ENCODE data around the gene LEO1.

LEO1 gene

GRCh38 chr15:51971375-51972133 is at the start of gene LEO1:
Gene LEO1, minus strand, starts transcription at chr15:51971778. Its CDS starts 33 bp downstream, at chr15:51971745.
- DNase-seq, result peak; percentile 90

GRCh38 chr15:52021128-52021671 is 49.6 kb upstream of the LEO1 start:
- peak; percentile 79 for DNase-seq

DNA sequence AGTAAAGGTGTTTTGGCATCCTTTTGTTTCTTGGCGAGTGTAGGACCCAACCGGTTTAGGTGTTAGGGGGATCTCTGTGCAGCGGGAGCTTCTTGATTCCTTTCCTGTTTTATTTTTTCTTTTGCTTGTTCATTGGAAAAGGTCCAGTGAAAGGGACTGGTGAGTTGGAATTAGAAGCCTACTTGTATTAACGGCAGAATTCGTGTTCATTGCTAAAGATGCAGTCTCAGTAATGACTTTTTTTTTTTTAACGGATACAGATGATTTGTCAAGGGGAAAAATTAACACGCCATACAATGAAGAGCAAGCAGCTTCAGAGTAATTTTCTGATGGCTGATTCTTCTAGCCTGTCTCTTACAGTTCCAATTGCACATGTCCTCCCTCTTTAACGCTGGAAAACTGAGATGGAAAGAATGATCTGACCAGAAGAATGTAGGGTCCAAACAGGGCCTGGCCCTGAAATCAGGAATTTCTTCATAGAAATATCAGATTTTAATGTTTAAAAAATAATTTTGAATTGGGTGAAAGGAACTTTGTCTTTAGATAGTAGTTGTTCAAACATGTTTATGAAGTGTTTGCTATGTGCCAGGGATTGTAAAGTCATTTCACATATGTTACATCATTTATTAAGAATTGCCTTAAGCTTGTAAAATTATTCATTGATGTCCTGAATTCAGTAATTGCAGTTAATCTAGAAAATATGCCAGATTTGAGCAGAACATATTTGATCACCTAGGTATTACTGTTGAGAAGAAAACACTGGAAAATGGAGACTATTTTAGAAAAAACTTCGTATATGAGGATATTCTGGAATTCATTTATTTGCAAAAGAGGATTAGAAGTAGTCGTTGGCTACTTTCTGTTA is 48.9 kb upstream of the LEO1 start:
- DNase-seq, result peak; percentile 5

GRCh38 chr15:52019394-52020220 is 48.0 kb upstream of the LEO1 start:
- DNase-seq, result peak; percentile 58

DNA sequence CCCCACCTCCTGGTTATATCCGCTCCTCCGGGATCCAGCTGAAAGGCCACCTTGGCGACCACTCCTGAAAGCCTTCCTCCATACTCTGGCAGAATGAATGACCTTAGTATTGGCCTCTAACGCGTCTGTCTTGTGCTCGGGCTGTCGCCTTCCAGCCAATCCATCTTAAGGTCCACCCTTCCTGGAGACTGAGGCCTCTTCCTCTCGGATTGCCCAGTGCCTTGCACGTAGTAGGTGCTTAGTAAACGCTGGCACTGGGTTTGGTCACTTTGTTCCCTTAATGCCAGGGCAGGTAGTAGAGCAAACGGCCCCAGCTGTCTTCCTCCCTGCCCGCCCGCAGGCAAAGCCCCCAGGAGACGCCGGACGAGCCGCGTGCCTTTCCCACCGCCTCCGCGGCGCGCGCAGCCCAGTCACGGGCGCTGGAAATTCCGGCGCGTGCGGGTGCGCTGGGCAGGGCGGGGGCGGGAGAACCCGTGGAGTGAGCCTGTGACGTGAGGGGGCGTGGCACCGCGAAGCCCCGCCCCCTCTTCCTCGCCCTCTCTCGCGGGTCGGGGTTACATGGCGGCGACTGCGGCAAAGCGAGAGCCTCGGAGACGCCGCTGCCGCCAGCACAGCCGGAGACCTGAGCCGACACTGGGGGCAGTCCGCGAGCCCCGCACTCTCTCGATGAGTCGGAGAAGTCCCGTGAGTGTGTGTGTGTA is 47.3 kb upstream of the LEO1 start, which contains the start of gene MAPK6:
TSS of gene MAPK6 (plus strand) at position 527 of the 701 bp plus-strand sequence. CDS start 27,242 bp downstream, outside the sequence.
- DNase-seq, result peak; percentile 95

DNA sequence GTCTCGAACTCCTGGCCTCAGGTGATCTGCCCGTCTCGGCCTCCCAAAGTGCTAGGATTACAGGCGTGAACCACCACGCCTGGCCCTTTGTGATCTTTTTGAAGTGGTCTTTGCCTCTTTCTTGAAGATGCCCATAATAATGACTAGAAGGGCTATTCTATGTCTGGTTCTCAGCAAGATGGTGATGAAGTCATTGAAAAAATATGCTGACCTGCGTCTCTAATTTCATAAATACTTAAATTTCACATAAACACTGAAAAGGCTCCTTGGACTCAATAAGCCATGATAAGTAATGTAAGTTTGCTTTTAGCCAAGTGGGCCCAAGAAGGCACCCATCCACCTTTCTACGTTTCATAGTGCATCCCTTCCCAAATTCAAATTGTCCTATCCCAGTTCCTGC is 46.7 kb upstream of the LEO1 start:
- DNase-seq, result no peak

- no peak for DNase-seq
Measured at GRCh38 chr15:52016316-52016715, 44.7 kb upstream of the LEO1 start.

- no peak for DNase-seq
Measured at GRCh38 chr15:52014616-52015015, 43.0 kb upstream of the LEO1 start.

DNA sequence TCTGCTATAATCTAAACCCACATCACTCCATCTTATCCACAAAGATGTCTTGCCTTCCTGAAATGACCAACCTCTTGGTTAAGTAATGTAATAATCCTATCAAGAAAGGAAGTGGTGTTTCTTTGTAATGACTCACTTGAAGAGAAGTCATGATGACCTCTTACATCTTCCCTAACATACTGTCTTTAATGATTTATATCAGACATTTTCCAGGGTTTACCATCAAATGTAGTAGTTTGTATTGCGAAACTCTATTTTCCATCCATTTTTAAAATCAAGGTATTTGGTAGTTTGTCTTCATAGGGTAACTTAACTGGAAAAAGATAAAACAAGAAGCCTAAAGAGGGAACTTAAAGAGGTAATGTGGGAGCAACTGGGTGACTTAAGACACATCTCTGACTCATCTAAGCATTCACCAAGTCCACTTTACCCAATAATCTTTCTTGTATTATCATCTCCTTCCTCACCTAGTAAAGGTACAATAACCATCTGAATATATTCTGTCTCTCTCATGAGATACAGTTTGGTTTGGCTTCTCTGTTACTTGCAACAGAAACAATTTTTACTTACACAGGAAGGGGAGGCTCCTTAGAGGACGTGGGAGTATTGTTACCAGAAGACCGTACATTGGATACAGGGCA is 41.7 kb upstream of the LEO1 start:
- DNase-seq, result no peak

DNA sequence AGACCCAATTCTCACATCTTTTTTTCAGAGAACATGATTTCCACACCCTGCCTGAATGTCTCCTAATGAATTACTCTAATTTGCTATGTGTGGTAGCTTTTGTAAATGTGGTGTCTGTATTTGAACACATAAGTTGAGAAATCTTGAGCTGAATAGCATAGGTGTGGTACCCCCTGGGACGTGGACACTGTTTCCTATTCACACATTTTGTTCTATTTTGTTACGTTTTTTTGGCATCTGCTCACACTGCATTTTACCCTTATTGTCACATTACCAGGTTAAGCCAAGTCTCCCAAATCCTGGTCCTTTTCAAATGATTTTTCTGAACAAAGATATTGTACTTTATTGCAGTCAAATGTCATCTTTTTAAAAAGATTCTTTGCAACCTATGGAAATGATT is 40.6 kb upstream of the LEO1 start:
- no peak for DNase-seq

DNA sequence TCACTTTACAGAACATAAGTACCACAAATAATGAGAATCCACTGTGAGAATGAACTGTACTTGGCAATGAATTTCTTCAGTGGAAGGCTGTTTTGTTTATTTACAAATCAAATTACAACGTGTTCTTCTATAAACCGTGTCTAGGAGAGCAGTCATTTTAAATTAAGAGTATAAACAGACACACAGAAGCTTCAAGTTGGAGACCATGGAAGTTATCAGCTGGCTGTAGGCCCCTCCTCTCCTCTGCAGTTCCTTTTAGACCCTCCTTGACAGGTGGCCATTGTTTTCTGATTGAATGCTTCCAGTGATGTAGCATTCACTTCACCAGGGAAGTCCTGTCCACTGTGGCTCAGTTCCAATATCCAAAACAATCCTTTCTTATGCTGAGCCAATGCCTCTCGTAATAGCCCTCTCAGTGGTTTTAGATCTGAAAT is 40.1 kb upstream of the LEO1 start:
- DNase-seq, result no peak

DNA sequence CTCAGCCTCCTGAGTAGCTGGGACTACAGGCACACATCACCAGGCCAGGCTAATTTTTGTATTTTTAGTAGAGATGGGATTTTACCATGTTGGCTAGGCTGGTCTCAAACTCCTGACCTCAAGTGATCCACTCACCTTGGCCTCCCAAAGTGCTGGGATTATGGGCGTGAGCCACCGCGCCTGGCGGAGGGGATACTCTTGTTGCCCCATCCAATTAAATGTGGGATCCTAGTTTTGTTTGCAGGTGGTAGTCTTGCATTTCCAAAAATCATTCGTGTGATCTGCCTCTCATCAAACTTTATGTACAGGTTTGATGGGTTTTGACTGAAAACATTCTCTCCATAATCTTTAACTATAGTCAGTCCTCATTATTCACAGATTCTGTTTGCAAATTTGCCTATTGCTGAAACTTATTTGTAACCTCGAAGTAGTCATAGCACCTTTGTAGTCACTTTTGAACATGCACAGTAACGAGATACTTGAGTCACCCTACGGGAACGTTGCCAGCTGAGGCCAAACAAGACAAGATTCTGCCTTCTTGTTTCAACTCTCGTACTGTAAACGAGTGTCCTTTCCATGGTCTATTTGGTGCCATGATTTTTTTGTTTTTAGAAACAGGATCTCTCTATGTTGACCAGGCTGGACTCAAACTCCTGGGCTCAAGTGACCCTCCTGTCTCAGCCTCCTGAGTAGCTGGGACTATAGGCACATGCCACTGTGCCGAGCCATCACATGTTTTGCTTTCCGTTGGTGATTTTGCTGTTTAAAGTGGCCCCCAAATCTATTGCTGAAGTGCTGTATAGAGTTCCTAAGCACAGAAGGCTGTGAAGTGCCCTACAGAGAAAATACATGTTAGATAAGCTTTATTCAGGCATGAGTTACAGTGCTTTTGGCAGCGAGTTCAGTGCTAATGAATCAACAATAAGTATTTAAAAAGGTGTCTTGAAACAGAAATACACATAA is 39.3 kb upstream of the LEO1 start:
- DNase-seq, result no peak

DNA sequence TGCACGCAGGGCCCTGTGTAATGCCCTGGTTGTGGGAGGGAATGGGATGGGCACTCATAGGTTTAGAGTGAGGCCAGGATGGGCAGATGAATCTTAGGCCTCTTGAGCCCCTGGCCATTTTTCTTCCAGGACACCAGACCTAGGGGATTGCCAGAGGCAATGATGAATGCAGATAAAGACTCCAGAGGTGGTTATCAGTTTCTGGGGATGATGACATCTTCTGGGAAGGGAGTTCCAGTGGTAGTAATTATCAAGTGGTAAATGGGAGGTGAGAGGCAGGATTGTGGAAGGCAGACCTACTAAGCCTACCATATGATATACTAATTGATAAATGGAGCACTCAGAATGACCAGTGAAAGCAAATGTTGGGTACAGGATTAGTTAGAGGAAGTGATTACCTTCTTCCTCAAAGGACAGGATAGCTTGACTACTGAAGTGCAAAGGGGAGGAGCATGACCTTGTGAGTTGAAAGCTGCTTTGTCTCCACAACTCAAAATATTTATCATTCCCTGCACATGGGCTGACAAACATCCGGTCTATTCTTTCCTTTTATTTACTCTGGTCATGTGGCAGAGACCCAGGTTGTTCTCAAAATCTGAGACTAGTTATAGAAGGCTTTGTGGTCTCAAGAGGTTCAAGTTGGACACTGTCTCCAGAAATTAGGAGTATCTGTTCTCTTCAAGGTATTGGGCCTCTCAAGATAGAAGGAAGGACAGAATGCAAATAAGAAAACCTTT is 37.3 kb upstream of the LEO1 start:
- no peak for DNase-seq

DNA sequence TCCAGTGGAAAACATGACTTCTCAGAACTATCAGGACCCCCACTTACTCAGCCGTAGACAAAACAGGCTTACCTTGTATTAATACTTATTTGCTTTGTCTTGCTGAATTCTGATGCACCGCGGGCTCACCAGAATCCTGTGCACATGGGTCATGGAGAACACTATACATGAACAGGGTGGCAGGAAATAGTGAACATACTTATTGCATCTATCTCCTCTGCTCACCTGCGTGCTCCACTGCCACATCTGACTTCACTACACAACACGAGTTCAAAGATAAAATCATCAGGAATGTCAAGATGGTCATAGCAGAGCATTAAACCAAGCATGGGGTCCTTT is 36.8 kb upstream of the LEO1 start:
- peak; percentile 3 for DNase-seq

DNA sequence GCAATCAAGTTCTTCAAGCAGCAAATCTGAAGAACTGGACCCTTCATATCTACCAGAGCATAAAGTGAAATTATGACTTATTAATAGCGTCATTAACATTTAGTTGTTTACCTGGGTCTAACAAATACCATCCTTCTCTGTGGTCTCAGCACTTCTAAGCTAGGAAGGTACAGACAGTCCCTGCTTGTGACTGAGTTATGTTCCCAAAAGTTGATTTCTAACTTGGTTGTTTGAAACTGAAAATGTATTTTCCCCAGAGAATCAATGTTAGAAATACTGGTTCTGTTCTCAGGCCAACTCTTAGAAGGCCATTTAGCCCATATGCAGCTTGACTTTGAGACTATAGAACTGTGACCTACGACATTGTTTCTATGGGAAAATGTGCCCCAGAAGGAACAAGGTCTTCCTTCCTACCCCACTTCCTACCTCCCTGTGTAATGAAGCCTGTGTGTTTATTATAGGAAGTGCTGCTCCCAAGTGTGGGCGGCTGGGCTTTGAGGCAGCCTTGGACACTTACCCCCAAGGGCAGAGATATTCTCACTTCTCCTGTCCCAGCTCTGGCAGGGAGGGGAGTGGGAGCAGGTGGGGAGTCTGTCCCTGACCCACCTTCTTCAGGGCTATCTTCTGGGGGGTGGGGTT is 35.2 kb upstream of the LEO1 start:
- DNase-seq, result no peak

GRCh38 chr15:52005748-52006701 is 34.4 kb upstream of the LEO1 start:
- DNase-seq, result no peak

DNA sequence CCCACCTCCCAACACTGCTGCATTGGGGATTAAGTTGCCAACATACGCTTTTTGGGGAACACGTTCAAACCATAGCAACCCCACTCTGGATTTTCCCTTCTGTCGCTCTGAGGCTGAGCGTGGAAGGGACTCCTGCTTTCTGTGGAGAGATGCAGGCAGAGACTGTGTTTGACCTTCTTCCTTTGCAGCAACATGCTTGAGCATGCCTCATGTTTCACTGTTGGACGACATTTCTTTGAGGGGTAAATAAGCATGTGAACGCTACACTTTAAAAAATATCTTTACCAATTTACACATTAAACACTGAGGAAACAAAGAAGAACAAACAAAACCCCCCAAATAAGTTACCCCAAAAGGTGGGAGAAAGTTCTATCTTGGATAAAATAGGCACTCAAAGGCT is 33.2 kb upstream of the LEO1 start:
- DNase-seq, result no peak

DNA sequence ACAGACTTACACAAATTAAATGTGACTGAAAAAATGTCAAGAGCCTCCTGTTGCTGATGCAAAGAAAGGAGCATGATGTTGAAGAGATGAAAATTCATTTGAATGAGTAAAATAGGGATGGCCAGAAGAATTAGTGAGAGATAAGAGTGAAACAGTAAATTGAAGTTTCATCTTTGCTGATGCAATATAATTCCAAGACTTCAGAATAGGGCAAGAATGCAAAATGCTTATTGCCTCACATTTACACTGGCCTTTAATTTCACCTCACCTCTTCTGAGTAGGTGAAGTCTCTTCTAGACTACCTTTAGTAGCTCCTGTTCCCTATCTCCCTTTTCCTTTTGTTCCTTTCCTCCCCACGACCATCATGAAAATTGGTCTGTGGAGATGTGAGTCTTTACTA is 32.1 kb upstream of the LEO1 start:
- DNase-seq, result no peak

All from CD4-positive, alpha-beta T cell treated with Interleukin-6 for 4 hours (primary cell).